ENCODE measurements around the gene TRAF3IP1.
A peak's percentile ranks its signal among the peaks of the same experiment; 100 is the strongest.
"Not testable (repeated sequence)": the region's sequence is repeated elsewhere in the genome, so short reads cannot be mapped to it uniquely, and the experiment has no call there.

TRAF3IP1 gene

DNA sequence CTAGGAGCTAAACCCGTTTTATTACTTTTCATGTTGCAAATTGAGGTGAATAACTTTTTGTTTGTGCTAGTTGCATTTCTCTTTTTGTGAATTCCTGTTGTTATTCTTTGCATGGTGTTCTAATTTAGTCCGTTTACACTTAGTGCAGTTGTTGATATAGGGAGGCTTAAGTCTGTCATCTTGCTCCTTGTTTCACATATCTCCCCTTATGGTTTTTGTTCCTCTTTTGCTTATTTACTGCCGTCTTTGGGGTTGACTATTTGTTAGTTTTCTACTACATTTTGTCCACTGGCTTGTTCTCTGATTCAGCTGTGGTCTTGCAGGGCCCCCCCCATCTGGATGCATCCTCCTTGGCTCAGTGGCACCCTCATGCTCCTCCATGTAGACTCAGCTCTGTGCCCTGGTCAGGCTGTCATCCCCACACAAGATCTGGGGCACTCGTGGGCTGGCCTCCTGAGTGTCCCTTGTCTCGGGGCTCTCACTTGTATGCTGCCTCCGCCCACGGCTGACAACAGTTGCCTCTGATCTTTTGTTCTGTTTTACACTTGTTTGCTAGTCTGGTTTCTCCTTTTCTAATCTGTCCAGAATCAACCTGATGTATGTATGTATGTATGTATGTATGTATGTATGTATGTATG lies 63.5 kb downstream of the TRAF3IP1 start:
- DNase-seq, result no peak

DNA sequence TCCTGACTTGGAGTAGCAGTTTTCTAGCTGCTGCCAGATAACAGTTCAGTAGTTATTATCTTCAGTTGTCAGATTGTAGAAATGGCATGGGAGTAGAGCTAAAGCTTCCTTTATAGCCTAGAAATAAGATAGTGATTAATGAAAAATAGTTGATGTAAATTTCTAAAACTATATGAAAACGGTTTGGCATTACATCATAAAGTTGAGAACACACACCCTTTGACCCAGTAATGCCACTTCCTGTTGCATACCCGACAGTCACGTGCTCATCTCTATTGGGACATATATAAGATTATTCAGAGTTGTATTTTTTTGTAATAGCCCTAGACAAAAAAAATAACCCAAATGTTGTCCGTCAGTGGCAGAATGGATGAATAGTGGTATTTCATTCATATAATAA lies 67.0 kb downstream of the TRAF3IP1 start:
- no peak for DNase-seq

DNA sequence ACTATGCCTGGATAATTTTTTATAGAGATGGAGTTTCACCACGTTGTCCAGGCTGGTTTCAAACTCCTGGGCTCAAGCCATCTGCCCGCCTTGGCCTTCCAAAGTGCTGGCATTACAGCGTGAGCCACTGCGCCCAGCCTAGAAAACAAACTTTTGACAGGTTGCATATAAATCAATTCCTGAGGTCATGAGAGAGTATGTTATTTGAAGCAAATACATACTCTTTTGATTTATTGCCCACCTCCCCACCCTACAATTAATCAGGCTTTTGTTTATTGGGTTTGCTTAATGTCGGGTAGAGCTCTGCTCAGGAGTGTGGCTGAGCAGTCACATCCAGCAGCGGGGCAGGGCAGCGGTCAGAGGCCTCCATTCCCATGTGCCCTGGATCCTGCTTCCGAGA lies 68.5 kb downstream of the TRAF3IP1 start:
- no peak for DNase-seq

DNA sequence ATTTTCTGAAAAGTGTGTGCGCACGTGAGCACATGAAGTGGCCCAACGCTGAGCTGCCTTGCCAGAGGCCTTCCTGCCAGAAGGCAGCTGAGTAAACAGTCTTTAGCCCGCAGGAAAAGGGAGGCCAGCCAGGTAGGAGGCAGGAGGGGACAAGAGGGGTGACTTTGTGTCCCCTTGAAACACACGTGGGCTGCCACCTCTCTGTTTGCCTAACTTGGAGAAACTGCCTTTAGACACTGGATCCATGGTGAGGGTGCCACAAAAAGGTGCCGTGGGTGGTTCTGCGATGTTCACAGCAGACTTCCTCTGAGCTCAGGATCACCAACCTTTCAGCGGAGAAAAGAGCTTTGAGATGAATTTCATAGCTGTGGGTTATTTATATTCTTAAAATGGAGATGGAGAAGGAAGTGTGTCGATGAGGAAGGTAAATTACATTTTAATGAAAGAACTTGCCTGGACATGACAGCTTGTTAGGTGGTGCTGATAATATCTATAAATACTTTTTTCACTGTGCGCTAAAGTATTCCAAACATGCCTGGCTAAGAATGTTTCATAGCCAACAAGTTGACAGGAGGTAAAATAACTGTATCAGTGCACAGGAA lies 69.8 kb downstream of the TRAF3IP1 start:
- peak; percentile 65 for DNase-seq

DNA sequence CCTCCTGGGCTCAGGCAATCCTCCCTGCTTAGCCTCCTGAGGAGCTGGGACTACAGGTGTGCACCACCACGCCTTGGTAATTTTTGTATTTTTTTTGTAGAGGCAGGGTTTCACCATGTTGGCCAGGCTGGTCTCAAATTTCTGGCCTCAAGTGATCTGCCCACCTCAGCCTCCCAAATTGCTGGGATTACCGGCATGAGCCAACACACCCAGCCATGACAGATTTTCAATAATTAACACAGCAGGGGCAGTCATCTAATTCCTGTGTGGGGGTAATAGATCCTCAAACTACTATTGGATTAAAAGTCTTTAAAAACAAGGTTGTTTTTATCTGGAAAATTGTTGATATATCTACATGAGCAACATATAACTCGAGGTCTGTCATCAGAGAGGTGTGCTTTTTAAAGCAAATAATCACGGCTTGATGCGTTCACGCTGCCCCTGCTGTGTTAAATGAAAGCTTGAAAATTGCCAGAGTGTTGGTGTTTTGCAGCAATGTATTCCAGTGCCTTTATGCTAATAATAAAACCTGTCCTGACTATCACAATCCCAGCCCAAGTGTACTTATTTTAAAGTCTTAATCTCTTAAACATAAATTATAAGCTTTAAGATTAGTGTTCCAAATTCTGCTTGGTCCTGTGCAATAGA lies 70.8 kb downstream of the TRAF3IP1 start:
- DNase-seq, result no peak

DNA sequence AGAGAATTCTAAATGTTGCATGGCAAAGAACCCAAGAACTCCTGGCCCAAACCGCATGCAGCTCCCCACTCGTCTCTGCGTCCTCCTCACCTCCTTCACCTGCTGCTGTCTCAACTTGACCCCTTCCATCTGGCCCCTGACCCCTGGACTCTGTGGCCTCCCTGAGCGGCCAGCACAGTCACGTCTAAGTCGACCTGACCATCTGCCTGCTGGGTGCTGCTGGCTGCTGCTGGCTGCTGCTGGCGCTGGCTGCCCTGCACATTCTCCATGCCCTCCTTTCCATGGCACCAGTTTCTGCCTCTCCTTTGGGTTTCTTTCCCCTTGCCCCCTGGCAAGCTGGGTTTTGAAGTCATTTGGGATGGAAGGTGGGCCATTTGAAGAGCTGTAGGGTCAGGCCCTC lies 76.3 kb downstream of the TRAF3IP1 start:
- no peak for DNase-seq

DNA sequence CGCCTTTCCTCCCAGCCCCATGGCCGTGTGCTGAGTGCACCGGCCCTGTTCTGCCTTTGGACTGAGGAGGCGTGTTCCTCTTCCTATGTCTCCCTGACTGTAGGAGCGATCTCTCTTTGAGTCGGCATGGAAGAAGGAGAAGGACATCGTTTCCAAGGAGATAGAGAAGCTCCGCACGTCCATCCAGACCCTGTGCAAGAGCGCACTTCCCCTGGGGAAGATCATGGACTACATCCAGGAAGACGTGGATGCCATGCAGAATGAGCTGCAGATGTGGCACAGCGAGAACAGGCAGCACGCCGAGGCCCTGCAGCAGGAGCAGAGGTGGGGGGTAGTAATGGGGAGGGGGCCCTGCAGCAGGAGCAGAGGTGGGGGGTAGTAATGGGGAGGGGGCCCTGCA lies 77.0 kb downstream of the TRAF3IP1 start:
- DNase-seq, result no peak

DNA sequence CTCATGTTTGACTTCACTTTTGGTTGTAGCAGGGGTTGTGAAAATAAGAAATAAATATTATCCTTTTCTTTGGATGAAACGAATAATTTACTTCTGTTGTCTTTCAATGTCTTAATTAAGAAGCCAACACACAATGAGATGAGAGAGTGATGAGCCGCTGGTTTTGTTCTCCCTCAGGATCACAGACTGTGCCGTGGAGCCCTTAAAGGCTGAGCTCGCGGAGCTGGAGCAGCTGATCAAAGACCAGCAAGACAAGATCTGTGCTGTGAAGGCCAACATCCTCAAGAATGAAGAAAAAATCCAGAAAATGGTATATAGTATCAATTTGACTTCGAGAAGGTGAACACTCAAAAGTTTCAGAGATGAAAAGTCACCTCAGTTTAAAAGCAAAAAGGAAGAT lies 78.3 kb downstream of the TRAF3IP1 start:
- DNase-seq, result no peak

- no peak for DNase-seq
These were observed 78.8 kb downstream of the TRAF3IP1 start for GRCh38 chr2:238399094-238399493.

GRCh38 chr2:238401551-238401950 lies 81.2 kb downstream of the TRAF3IP1 start:
- no peak for DNase-seq

DNA sequence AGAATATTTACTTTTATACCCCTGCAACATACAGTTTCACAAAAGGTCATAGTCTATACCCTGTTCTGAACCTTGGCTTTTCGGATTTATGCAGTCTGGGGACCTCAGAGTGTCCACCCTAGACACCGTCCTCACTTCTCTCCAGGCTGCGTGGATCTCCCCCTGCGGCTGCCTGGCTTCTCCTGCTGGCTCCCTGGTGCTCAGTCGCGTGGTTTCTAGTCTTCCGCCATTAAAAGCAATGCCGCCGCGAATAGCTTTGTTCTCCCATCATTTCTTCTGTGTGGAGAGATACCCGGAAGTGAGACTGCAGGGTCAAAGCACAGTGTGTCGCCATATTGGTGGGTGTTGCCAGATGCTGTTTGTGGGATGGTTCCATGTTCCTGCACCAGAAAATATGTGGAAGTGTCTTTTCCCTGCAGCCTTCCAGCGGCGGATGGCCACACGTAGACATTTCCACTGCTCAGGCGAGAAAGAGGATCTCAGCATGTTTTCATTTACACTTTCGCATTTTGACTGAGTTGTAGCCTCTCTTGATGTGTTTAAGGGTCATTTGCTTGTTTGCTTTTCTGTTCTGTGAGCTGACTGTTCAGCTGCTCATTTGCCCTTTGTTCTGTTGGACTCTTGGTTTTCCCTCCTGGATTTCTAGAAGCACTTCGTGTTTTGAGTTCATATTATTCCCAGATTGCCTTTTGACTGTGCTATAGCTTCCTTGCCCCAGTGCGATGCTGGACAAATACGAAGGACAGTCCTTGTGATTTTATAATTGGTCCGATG lies 83.5 kb downstream of the TRAF3IP1 start:
- no peak for DNase-seq

GRCh38 chr2:238404406-238405216 lies 84.3 kb downstream of the TRAF3IP1 start:
- no peak for DNase-seq

DNA sequence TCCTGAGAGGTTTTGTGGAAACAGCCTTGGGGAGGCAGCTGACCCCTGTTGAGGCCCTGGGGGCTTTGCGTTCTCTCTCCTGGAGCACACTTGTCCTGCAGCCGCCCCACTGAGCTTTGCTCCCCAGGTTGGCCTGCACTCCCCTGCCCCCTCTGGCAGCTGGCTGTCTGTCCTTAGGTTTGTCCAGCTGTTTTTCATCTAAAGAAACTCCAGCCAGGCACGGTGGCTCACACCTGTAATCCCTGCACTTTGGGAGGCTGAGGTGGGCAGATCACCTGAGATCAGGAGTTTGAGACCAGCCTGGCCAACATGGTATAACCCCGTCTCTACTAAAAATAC lies 84.9 kb downstream of the TRAF3IP1 start:
- DNase-seq, result not testable (repeated sequence)

DNA sequence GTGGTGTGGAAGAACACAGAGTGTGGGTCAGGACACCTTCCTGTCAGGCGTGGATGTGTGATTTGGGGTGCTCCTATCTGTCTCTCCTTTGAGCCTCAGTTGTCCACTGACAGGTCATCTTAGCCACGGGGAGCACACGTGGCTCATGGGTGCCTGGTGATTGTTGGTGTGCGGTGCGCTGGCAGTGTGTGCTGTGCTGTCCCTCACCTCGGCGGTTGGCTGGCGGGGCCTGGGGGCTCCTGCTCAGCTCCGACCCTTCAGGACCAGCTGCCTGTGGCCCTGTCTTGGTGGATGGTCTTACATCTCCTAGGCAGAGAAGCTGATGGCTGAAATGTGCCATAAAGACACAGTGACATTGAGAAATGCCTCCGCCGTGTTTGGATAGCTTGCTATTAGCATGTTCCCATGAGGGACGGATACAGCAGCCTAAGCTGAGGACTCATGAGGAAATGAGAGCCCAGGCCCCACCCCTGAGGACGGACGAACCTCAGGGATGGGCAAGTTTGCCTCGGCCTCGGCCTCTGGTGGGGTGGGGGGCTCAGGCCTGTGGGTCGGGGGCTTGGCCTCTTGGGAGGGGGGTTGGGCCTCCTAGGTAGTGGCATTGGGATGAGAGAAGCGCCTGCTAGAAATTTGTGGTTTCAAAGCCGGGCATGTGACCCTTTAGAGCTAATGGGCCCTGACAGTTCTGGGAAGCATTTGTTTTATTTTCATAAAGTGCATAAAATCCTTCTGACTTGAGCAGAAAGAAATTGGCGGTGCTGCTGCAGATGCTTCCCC lies 86.1 kb downstream of the TRAF3IP1 start:
- no peak for DNase-seq

DNA sequence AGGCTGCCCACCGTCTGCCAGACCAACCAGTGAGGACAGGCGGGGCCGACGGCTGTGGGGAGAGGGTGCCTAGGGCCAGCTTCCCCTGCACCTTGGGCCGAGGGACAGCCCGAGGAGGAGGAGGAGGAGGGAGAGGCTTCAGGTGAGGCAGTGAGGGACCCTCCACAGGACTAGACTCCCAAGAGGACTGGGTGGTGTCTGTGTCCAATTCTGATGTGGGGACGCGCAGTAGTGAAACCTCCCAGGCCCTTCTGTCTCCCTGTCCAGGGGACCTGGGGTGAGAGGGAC lies 86.6 kb downstream of the TRAF3IP1 start:
- no peak for DNase-seq

DNA sequence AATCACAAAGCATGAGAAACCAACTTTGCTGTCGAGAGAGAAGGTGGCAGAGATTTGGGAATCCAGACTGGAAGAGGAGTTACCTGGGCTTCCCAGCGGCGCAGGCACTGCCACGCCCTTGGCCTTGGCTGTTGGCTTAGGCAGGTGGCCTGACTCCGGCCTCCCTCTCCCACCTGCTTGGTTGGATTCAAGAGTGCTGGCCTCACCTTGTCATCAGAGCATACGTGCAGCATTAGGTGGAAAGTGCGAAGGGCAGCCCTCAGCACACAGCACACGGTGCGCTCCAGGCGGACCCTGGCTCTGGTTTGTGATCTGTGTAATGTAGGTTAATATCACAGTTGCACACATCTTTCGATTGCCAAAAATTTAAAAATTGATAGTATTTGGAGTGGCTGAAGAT lies 87.2 kb downstream of the TRAF3IP1 start:
- DNase-seq, result no peak

- no peak for DNase-seq
These were observed 88.5 kb downstream of the TRAF3IP1 start for GRCh38 chr2:238408615-238409340.

GRCh38 chr2:238409341-238410199 lies 89.3 kb downstream of the TRAF3IP1 start:
- no peak for DNase-seq

- no peak for DNase-seq
These were observed 91.9 kb downstream of the TRAF3IP1 start for GRCh38 chr2:238412067-238412767.

- DNase-seq, result no peak
These were observed 93.0 kb downstream of the TRAF3IP1 start for GRCh38 chr2:238413368-238413767.
